ENCODE measurements around the gene FAM98B.

The FAM98B gene

DNA sequence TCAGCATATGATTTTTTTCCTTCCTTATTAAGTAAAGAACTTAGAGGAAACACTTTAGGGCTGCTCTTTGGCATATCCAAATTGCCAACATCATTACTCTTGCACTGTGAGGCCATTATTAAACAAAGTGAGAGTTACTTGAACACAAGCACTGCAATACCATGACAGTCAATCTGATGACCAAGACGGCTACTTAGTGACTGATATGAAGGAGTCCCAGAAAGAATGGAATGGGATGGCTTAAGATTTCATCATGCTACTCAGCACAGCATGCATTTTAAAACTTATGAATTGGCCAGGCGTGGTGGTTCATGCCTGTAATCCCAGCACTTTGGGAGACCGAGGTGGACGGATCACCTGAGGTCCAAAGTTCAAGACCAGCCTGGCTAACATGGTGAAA, 55.2 kb downstream of the FAM98B start:
- DNase-seq: no peak

GRCh38 chr15:38512901-38513300, 59.0 kb downstream of the FAM98B start:
- no peak for DNase-seq

DNA sequence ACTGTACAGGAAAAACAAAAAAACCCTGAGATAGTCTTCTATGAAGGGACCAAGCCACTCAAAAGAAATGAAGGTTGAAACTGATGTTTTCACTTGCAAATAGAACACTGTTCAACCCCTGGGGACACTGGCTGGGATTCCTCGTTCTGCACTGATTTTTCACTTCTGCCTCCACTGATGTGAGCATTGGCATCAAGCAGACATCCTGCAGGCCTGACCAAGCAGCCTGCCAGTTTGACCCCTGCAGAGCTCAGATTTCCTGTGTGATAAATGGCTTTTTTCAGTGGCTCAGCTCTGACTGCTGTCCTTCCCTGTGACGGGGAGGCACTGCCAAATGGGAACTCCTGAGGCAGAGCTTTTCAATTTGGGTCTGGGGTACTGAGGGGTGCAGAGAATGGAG, 60.7 kb downstream of the FAM98B start:
- DNase-seq: no peak

DNA sequence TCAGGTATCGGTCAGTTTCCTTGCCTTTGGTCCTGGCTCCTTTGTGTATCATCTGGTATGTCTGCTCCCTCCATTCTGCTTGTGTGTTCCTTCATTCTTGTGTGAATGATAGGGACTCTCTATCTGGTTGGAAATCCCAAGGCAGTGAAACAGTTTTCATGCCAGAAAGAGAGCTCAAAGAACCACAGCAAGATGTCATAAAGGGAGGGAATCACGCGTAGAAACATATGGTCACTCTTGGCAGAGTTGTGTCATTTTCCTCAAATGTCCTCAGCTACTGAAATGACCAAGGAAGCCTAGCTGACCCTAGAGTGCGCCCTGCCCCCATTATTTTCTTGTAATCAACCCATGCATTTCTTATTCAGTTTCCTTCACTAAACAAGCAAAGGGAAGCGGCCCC, 62.7 kb downstream of the FAM98B start:
- no peak for DNase-seq

DNA sequence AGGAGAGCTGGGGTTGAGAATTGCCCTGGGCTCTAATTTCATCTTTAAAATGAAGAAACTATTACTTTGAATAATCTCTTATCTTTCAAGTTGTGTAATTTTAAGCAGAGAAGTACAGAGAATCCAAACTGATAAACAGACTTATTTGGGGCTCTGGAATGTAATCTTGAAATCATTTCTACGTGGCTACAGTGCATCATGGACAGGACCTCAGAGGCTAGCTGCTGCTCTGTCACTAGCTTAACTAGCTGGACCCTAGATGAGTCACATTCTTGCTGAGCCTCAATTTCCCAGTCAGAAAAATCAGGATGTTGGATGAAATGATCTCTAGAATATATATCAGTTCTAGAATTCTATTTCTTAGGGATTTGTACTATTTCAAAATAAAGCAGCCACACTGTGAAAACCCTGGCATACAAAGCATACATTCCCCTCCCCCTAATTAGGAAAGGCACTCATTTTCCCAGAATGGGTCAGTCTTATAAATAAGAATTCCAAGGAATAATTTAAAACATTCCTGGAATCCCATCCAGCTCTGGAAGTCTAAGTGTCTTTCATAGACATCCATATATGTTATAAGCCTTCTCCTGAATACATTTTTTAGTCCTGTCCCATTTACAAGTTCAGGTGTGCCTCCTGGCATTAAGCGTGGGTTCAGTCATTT, 63.5 kb downstream of the FAM98B start:
- no peak for DNase-seq

- no peak for DNase-seq
Observed at GRCh38 chr15:38518084-38518483, 64.2 kb downstream of the FAM98B start.

GRCh38 chr15:38520035-38520434, 66.1 kb downstream of the FAM98B start:
- no peak for DNase-seq

- DNase-seq: no peak
Observed at GRCh38 chr15:38521316-38521715, 67.4 kb downstream of the FAM98B start.

- DNase-seq: no peak
Observed at GRCh38 chr15:38522922-38523321, 69.0 kb downstream of the FAM98B start.

DNA sequence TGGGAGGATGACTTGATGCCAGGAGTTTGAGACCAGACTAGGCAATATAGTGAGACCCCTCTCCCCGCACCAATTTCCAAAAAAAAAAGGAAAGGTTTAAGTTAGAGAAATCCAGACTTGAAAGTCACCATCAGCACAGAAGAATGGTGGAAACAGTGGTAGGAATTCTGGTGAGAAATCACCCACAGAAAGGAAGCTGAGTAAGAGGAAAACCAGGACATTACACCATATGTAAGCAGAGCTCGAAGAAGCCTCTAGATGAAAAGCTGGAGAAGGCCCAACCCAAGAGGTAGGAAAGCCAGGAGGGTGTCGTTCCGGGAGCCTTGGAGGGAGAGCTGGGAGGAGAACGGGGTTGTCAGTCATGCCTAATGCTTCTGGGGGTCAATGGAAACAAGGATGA, 70.2 kb downstream of the FAM98B start:
- no peak for DNase-seq

- no peak for DNase-seq
Observed at GRCh38 chr15:38525489-38525888, 71.6 kb downstream of the FAM98B start.

DNA sequence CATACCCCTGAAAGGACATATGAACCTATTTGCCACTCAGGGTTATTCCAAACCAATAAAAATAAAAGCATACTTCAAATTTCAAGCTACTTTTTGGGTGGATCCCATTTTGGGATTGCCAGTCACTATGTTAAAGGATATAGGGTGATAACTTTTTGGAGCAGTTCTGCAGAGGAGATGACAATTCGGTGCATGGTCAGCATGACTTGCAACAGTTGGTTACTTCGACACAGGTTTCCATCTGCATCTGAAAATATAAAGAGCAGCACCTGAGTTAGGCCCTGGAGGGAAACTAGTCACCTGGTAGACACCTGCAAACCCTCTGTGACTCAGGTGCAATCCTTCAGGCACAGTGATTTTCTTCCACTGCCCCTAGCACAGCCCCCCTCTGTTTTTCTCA, 72.2 kb downstream of the FAM98B start:
- no peak for DNase-seq

GRCh38 chr15:38528294-38528693, 74.4 kb downstream of the FAM98B start:
- DNase-seq: no peak

DNA sequence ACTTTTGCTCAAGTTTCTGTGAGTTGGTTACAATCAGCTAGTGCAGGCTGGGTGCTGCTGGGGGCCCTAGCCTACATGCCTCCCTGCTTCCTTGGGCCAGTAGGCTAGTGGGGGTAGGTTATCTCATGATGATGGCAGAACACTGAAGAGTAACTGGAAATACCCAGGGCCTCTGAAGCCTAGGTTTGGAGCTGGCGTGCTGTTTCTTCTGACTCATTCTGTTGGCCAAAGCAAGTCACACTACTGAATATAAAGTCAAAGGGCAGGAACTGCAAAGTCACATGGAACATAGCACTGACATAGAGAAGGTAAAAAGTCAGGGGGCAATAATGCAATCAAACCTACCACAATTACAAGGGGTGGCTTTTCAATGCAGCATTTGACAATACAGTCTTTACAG, 76.2 kb downstream of the FAM98B start:
- DNase-seq: no peak

GRCh38 chr15:38531509-38531908, 77.6 kb downstream of the FAM98B start:
- no peak for DNase-seq

- DNase-seq: no peak
Observed at GRCh38 chr15:38532728-38533127, 78.8 kb downstream of the FAM98B start.

DNA sequence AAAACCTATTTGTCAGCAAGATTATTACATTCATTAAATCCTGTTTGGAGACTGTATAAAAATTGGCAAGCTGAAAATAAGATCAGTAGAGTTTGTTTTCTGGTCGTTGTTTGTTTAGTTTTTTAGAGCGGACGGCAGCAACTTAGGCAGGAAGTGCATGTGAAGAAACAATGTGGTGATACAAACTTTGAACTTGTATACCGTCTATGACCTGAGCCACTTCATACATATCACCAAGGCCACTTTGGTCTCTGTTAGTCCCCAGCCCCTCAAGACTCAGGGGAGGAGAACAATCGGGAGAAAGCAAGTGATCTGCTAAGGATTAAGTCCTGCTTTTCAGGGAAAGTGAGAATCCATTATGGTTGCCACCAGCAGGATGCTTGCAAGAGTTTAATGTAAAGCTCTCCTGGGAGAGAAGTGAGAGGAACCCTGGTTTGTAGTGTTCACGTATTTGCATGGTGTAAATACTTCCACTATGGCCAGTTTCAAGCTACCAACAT, 79.5 kb downstream of the FAM98B start:
- DNase-seq: no peak

DNA sequence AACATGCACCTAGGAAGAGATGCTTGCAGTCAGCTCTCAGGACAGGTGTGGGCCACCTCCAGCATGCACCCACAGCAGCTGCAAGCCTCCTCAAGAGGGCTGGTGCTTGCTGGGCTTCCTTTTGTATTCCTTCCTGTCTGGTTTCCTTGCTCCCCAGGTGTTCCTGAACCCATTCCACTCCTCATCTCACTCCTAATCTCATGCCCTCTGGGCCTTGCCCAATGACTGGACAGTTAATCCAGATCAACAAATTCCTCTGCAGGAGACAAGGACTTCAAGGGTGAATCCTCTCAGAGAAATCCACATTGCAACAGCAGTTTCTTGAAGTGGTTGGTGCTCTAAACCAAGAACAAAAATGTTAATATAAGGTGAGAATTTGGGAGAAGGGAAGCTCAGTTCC, 80.0 kb downstream of the FAM98B start:
- no peak for DNase-seq

DNA sequence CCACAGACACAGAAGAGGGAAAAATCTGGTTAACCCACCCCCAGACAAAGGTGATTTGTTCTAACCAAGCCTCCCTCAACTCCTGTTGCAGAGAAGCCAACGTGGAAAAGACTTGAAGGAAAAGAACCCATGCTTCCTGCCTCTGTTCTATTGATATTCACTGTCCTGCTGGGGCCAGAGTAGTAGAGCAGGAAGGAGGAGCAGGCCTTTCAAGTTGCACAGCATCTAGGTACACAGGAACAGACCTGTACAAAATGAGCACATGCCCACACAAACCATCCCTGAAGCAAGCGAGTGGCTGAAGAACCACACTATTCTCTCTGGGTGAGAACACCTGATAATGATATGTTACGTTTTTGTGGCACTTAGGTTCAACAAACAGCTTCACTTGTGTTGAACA, 80.8 kb downstream of the FAM98B start:
- no peak for DNase-seq

DNA sequence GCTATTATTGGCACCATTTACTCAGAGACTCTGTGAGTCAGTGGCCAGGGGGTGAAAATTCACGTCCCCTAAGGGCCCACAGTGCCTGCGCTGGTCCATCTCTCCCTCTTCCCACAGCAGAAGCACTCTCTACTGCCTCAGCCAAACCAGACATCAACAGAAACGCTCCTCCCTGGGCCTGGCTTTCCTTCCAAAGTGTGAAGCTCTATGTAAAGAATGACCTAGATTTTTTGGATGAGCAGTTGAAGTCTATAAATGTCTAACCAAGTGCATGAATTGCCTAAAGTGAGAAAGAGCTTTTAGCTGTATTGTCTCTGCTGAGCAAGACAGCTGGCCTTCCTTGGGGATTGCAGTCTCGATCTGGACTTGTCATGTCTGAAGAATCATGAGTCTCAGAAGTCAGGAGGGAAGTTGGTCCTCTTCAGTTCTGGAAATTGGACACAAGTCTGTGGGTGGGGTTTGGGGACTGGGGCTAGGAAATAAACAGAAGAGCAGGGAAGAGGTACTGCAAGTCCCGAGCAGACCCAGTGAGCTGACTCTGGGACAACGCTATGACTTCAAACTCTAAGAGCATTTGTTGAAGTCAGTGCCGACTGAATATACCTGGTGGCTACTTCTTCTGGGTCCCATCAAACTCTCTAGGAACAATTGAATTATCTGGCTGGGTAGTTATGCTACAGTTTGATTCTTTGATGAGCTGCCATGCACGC, 81.7 kb downstream of the FAM98B start:
- no peak for DNase-seq

GRCh38 chr15:38536201-38536676, 82.3 kb downstream of the FAM98B start:
- DNase-seq: no peak
